ENCODE results near the gene CHD9. TPM values are rescaled to one million over a fixed set of nuclear protein-coding genes. Genes with fewer than 3 reads are reported as not detected.

The CHD9 gene
- total RNA-seq, 1 experiment from 2014 or later, result 12.1 TPM

- DNase-seq (ENCODE audit: low spot score), result no peak
These were observed 301.9 kb downstream of the CHD9 start for GRCh38 chr16:53356478-53357207.

GRCh38 chr16:53357208-53357586 lies 302.4 kb downstream of the CHD9 start:
- DNase-seq (ENCODE audit: low spot score), result no peak

GRCh38 chr16:53357955-53358354 lies 303.2 kb downstream of the CHD9 start:
- DNase-seq (ENCODE audit: low spot score), result no peak

- DNase-seq (ENCODE audit: low spot score), result no peak
These were observed 304.1 kb downstream of the CHD9 start for GRCh38 chr16:53358884-53359283.

GRCh38 chr16:53369921-53370320 lies 315.1 kb downstream of the CHD9 start:
- DNase-seq (ENCODE audit: low spot score), result no peak

- DNase-seq (ENCODE audit: low spot score), result no peak
These were observed 316.0 kb downstream of the CHD9 start for GRCh38 chr16:53370827-53371226.

GRCh38 chr16:53372992-53373871 lies 318.4 kb downstream of the CHD9 start:
- no peak for DNase-seq (ENCODE audit: low spot score)

- no peak for DNase-seq (ENCODE audit: low spot score)
These were observed 320.0 kb downstream of the CHD9 start for GRCh38 chr16:53374800-53375199.

- no peak for DNase-seq (ENCODE audit: low spot score)
These were observed 323.3 kb downstream of the CHD9 start for GRCh38 chr16:53378138-53378537.

Other genes with a start within 250 kb of the CHD9 start
- 0.72 and 1.6 TPM in 2 replicates for gene CHD9NB, start 2.1 kb upstream of the CHD9 start, total RNA-seq (2014; rRNA removed; shearing (Covaris generic))